Bronchial epithelial cell (primary cell): Measurements from ENCODE around the gene TENM3. TPM values are rescaled to one million over a fixed set of nuclear protein-coding genes. Genes with fewer than 3 reads are reported as not detected.

Source experiments
- DNase-seq: peaks from one replicate; pipeline ENCODE4 v3.0.0-alpha.2; 2010; ENCODE audit warnings: low read depth
- FAIRE-seq: peaks from 2 replicates; lab custom pipeline; 2011; peaks lifted over from hg19 to GRCh38; lab: Jason Lieb, UNC
- H3K27me3 ChIP-seq: 2 replicates; pipeline ENCODE4 v1.5.1; 2011; ENCODE audit warnings: low read length; ENCODE audit not compliant: control insufficient read depth, insufficient read depth
- H3K36me3 ChIP-seq: 2 replicates; pipeline ENCODE4 v1.5.1; 2011; ENCODE audit warnings: low read length; ENCODE audit not compliant: control insufficient read depth, insufficient read depth
- H3K4me3 ChIP-seq: 2 replicates; pipeline ENCODE4 v1.5.1; 2011; ENCODE audit warnings: mild to moderate bottlenecking, low read depth, low read length, control low read depth
- CTCF ChIP-seq: IDR thresholded peaks from 2 replicates; pipeline ENCODE4 v1.5.1; 2011; ENCODE audit warnings: mild to moderate bottlenecking, moderate library complexity, low read length, control low read depth, inconsistent platforms; ENCODE audit not compliant: insufficient read depth, severe bottlenecking
- total RNA-seq: library from RNA; depleted of rRNA; stranded (reverse); fragments of >200 nt; gene quantifications from 2 replicates; pipeline ENCODE4 v1.2.1, GENCODE V29; 2014

Gene TENM3
- total RNA-seq, 1 donor from 2014 or later, result 1.3 TPM

DNA sequence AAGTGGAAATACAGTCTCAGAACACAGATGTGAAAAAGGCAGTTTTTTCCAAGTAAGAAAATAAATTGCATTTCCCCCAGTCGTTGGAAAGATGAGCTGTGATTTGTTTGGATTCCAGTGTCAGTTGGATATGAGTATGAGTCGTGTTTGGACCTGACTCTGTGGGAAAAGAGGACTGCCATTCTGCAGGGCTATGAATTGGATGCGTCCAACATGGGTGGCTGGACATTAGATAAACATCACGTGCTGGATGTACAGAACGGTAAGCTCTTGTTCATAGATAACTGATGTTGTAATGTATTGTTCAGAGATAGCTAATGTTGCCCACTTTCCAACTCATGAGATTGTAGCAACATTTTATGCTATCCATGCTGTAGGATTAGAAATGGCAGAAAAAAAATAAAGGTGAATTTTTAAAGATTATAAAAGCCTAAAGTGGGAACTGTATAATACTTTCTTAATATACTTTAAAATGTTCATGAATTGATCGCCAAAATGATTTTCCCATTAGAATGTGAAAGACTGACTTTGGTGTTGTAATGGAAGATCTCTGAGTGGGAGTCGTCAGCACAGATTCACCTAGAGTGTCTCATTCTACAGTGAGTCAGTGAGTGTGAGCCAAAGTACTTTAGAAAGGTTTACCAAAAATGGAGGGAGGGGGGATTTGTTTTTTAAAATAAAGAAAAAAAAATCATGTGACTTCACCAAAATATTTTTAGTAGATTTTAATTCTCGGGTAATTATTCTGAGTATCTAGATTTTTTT lies 495.3 kb downstream of the TENM3 start:
- H3K4me3 ChIP-seq, result no peak overlapping the region
- FAIRE-seq, result no peak

DNA sequence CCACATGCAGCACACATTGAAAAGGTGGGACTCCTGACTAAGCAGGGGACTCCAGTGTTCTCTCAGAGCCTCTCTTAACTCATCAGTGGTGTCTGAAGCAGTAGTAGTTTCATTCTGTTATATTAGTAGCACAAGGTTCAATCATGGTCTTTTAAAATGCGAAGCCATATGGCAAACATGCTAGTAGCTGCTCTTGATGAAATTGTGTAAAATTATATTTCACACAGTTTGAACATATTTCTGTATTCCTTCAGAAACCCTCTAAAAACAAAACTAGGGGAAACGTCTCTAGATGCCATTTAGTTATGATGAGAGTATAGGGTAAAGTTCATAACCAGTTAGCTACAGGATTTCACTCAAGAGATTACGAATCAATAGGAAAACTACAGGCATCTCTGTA lies 497.1 kb downstream of the TENM3 start:
- DNase-seq (no peak), FAIRE-seq (no peak)
- TF ChIP-seq CTCF, result no peak
- H3K36me3 ChIP-seq, result no peaks in the 10 kb centered on the region
- H3K27me3 ChIP-seq, result no peaks in the 10 kb centered on the region
- no peak overlapping the region for H3K4me3 ChIP-seq

More for the DNA sequence above, 495.3 kb downstream of the TENM3 start:
- H3K36me3 ChIP-seq, result no peaks in the 10 kb centered on the region
- no peak for TF ChIP-seq CTCF
- no peaks in the 10 kb centered on the region for H3K27me3 ChIP-seq
- peak; percentile 47 for DNase-seq

GRCh38 chr4:182741054-182741453 lies 497.9 kb downstream of the TENM3 start:
- H3K27me3 ChIP-seq, result no peaks in the 10 kb centered on the region
- no peaks in the 10 kb centered on the region for H3K36me3 ChIP-seq
- TF ChIP-seq CTCF, result no peak
- no peak overlapping the region for H3K4me3 ChIP-seq
- FAIRE-seq, result no peak
- no peak for DNase-seq

DNA sequence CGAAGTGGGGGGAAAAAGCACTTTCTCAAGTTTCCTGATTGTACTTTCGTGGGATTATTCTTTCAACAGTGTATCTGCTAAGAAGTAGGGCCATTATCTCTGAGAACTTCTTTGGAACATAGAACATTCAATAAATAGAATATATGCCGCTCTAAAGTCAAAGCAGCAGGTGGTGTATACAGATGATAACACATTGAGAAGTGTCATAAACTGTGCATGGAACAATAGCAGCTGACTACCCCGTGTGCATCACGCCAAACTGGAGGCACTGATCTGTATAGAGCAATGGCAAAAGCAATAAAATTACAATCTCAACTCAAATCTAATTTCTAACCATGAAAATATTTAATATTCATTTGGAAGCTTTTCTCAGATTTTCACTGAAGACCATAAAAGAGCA lies 498.7 kb downstream of the TENM3 start:
- no peak for DNase-seq
- no peak for FAIRE-seq
- H3K4me3 ChIP-seq, result no peak overlapping the region
- no peak for TF ChIP-seq CTCF
- no peaks in the 10 kb centered on the region for H3K27me3 ChIP-seq
- H3K36me3 ChIP-seq, result no peaks in the 10 kb centered on the region

DNA sequence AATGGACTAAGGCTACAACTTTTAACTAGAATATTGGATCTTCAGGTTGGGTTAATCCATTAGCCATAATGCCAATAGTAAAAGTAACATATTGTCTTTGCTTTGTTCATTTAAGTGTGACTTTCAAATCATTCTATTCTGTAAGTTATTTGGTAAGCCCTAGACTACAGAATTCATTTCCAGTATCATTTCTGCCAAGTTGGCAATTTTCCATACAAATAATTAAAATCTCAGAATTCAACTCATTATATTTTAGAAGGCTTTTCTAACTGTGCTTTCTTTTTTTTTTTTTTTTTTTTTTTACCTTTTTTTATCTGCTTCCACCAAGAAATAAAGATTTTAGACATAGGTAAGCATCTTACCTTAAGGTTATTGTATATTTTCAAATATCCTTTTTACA lies 500.6 kb downstream of the TENM3 start:
- FAIRE-seq (no peak), DNase-seq (no peak)
- no peak for TF ChIP-seq CTCF
- Histone ChIP-seq H3K27me3 (no peaks in the 10 kb centered on the region), H3K4me3 (no peak overlapping the region), H3K36me3 (no peaks in the 10 kb centered on the region)

DNA sequence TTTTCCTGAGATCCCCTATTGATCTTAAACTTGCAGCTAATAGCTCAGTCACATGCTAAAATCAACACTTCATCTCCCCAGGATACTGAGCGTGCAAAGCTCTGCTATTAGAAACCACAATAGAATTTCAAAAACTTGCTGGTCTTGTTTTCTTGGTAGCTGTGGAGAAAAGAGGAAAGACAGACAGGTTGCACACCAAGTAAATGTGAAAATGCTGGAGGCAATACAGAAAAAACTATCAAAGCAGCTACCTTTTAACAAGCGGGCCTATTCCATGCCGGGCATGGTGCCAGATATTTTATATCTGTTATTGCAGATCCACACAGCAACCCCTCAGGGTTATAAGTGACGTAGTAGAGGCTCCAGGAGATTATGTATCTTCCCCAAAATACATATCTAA lies 502.0 kb downstream of the TENM3 start:
- FAIRE-seq, result no peak
- Histone ChIP-seq H3K36me3 (no peaks in the 10 kb centered on the region), H3K4me3 (no peak overlapping the region), H3K27me3 (no peaks in the 10 kb centered on the region)
- TF ChIP-seq CTCF, result no peak
- peak; percentile 79 for DNase-seq
